Transverse colon (tissue), 4 donors: Measurements from ENCODE around the gene KYNU.

ENCODE experiments used
- CTCF ChIP-seq, 5 experiments: fragments of 200-600 bp in 3 of 5; fragments of 450-650 bp in 2 of 5; sonication (generic) in 3 of 5; IDR thresholded peaks; 1 replicate in 2 of 5; 2 replicates in 3 of 5; pipeline ENCODE4 v1.5.1; 2016 to 2017; ENCODE audit warnings: antibody characterized with exemption in 5 of 5, inconsistent platforms in 3 of 5, mild to moderate bottlenecking in 2 of 5, moderate library complexity in 1 of 5
- EP300 ChIP-seq: sonication (generic); formaldehyde crosslinking; IDR thresholded peaks from one replicate; pipeline ENCODE4 v1.6.1; 2017; ENCODE audit warnings: antibody characterized with exemption, low read depth
- POLR2A ChIP-seq: fragments of 450-650 bp; IDR thresholded peaks from one replicate; pipeline ENCODE4 v1.6.1; 2016; ENCODE audit warnings: antibody characterized with exemption, mild to moderate bottlenecking, moderate library complexity
- POLR2AphosphoS5 ChIP-seq, 3 donors: sonication (generic); formaldehyde crosslinking; IDR thresholded peaks; one replicate each; pipeline ENCODE4 v1.6.1; 2016; ENCODE audit warnings: antibody characterized with exemption in 3 of 3

GRCh38 chr2:142961202-142961601 is 83.7 kb downstream of the KYNU start:
- no peak for TF ChIP-seq CTCF (IDR thresholded peaks at IDR 0.05)
- no peak for TF ChIP-seq POLR2AphosphoS5 (IDR thresholded peaks at IDR 0.05)
- no peak for TF ChIP-seq EP300
- no peak for TF ChIP-seq POLR2A
